ENCODE data around the gene PAX5.

GRCh38 chr9:36798350-36799065 is 235.6 kb downstream of the PAX5 start:
- peak; percentile 42; the same call in 1 of the 2 replicates for TF ChIP-seq CTCF (conservative IDR thresholded peaks at IDR 0.05)
- no peak for TF ChIP-seq EZH2 (IDR thresholded peaks at IDR 0.05; ENCODE audit: low read depth)
